Fibroblast of pulmonary artery (primary cell): ENCODE data around the gene TMEM132D.

ENCODE experiments used
- DNase-seq: peaks from one replicate; pipeline ENCODE4 v3.0.0-alpha.2; 2010; ENCODE audit warnings: low read depth
- H3K4me3 ChIP-seq: replicated peaks from 2 replicates; pipeline ENCODE4 v1.5.1; 2011; ENCODE audit warnings: low read depth, mild to moderate bottlenecking, control low read depth, low read length, moderate library complexity
- CTCF ChIP-seq: IDR thresholded peaks from 2 replicates; pipeline ENCODE4 v1.5.1; 2011; ENCODE audit warnings: mild to moderate bottlenecking, control low read depth, low read length, inconsistent platforms; ENCODE audit errors: missing control alignments

Gene TMEM132D

GRCh38 chr12:129772501-129773493, 131.0 kb downstream of the TMEM132D start:
- TF ChIP-seq CTCF: no peak
- DNase-seq: peak; percentile 3
- H3K4me3 ChIP-seq: no peak overlapping the region

GRCh38 chr12:129771238-129771637, 132.6 kb downstream of the TMEM132D start:
- TF ChIP-seq CTCF: no peak

GRCh38 chr12:129765719-129766118, 138.1 kb downstream of the TMEM132D start:
- DNase-seq: no peak
- TF ChIP-seq CTCF: no peak
- no peak overlapping the region for H3K4me3 ChIP-seq

More at GRCh38 chr12:129771238-129771637, 132.6 kb downstream of the TMEM132D start:
- no peak for DNase-seq
- H3K4me3 ChIP-seq: no peak overlapping the region

- DNase-seq: no peak
- TF ChIP-seq CTCF: no peak
- H3K4me3 ChIP-seq: no peak overlapping the region
These were observed 141.4 kb downstream of the TMEM132D start for GRCh38 chr12:129762436-129762835.

GRCh38 chr12:129753586-129753985, 150.2 kb downstream of the TMEM132D start:
- no peak overlapping the region for H3K4me3 ChIP-seq
- peak; percentile 6 for DNase-seq
- no peak for TF ChIP-seq CTCF

- H3K4me3 ChIP-seq: no peak overlapping the region
- DNase-seq: no peak
- TF ChIP-seq CTCF: no peak
These were observed 153.4 kb downstream of the TMEM132D start for GRCh38 chr12:129750421-129750820.
